K562 (cell line): ENCODE measurements around the gene RHOF.

Source experiments
- SMAD2 ChIP-seq: fragments of 150-350 bp; IDR thresholded peaks from 2 replicates; pipeline ENCODE4 v1.6.1; 2014; ENCODE audit warnings: low read depth, mild to moderate bottlenecking, low read length
- ZNF121 ChIP-seq: sonication (generic); formaldehyde crosslinking; conservative IDR thresholded peaks from 2 replicates; pipeline ENCODE4 v1.8.0; 2022; ENCODE audit warnings: missing genetic modification reagents

DNA sequence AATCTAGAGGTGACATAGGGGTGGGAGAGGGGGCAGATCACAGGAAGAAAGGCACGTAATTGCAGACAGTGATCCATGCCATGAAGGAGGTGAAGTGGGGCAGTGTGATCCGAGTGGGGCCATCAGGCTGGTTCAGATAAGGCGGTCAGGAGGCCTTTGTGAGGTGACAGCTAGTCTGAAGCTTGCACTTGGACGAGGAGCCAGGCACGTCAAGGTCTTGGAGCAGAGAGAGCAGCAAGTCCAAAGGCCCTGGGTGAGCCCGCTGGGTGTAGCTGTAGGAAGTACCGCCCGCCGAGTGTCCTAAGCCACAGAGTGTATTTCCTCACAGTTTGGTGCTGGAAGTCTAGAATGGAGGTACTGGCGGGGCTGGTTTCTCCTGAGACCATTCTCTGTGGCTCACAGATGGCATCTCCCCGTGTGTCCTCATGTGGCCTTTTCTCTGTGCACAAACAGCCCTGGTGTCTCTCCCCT is 23.6 kb downstream of the RHOF start:
- TF ChIP-seq SMAD2 (no peak), ZNF121 (CRISPR knock-in tag) (no peak)
